Tongue (tissue), 2 donors: ENCODE data around the gene CFAP74. TPM values are rescaled to one million over a fixed set of nuclear protein-coding genes. Genes with fewer than 3 reads are reported as not detected.

Experiments
- DNase-seq: peaks from one replicate; pipeline ENCODE4 v3.0.0-alpha.2; 2015
- total RNA-seq: library from RNA; depleted of rRNA; stranded (reverse); fragments of >200 nt; gene quantifications from one replicate; pipeline ENCODE4 v1.2.3, GENCODE V29; 2014

The CFAP74 gene
- total RNA-seq, 1 donor from 2014 or later: 0.62 TPM

- DNase-seq: no peak
Measured at GRCh38 chr1:1926346-1926811, 77.2 kb downstream of the CFAP74 start.

- no peak for DNase-seq
Measured at GRCh38 chr1:1925437-1926345, 77.9 kb downstream of the CFAP74 start.

GRCh38 chr1:1924849-1925248 lies 78.7 kb downstream of the CFAP74 start:
- DNase-seq: no peak

- DNase-seq: peak; percentile 71
Measured at GRCh38 chr1:1924386-1924785, 79.2 kb downstream of the CFAP74 start.

GRCh38 chr1:1922956-1923833 lies 80.4 kb downstream of the CFAP74 start:
- no peak for DNase-seq

GRCh38 chr1:1922702-1922955 lies 81.0 kb downstream of the CFAP74 start:
- DNase-seq: no peak

GRCh38 chr1:1921901-1922701 lies 81.5 kb downstream of the CFAP74 start:
- DNase-seq: no peak

- no peak for DNase-seq
Measured at GRCh38 chr1:1921459-1921862, 82.1 kb downstream of the CFAP74 start.

- no peak for DNase-seq
Measured at GRCh38 chr1:1920608-1921458, 82.8 kb downstream of the CFAP74 start.

- no peak for DNase-seq
Measured at GRCh38 chr1:1920057-1920607, 83.5 kb downstream of the CFAP74 start.

- peak; percentile 99 for DNase-seq
Measured at GRCh38 chr1:1919304-1920056, 84.1 kb downstream of the CFAP74 start.

- DNase-seq: no peak
Measured at GRCh38 chr1:1918901-1919303, 84.7 kb downstream of the CFAP74 start, which contains the start of gene TMEM52. Gene TMEM52 (minus strand): TSS chr1:1919279. CDS start chr1:1919265, 14 bp downstream.

GRCh38 chr1:1917995-1918900 lies 85.3 kb downstream of the CFAP74 start:
- no peak for DNase-seq

GRCh38 chr1:1917304-1917976 lies 86.1 kb downstream of the CFAP74 start:
- no peak for DNase-seq

- no peak for DNase-seq
Measured at GRCh38 chr1:1916851-1917251, 86.7 kb downstream of the CFAP74 start.

- DNase-seq: no peak
Measured at GRCh38 chr1:1915911-1916840, 87.4 kb downstream of the CFAP74 start.

GRCh38 chr1:1914971-1915692 lies 88.5 kb downstream of the CFAP74 start, which contains the start of gene CALML6:
Gene CALML6 (plus strand): TSS chr1:1915260. CDS start chr1:1915281, 21 bp downstream.
- no peak for DNase-seq
